Measurements from ENCODE around the gene KIRREL2. TPM values are rescaled to one million over a fixed set of nuclear protein-coding genes. Genes with fewer than 3 reads are reported as not detected.
A peak's percentile ranks its signal among the peaks of the same experiment; 100 is the strongest.

The KIRREL2 gene
- total and polyA plus RNA-seq, 9 of the 15 experiments (the other 6 are each of a cell fraction or from before 2014, with no cell fraction given): 0.01 to 0.12 (median 0.09) TPM; not detected in 4

DNA sequence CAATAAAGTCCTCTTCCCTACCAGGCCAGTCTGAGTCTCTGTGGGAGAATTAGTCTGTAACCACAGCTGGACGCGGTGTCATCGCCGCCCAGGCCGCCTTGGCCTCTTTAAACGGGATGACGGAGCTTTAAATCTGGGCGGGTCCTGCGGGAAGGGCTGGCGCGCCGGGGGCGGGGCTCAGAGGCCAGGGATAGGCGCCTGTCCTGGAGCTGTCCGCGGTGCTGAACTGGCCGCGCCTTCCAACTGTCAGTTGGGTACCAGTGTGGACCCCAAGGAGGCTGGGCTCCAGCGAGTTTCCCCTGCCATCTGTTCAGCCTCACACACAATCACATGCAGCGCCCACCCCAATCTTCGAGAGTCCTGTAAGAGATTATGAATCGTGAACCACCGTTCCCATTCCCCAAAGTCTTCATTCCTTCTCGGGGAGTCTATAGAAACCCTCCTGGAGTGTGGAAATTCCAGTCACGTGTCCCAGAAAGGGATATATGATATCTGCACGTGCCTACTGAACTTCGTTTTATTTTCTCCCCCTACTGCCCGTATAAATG is 23.1 kb downstream of the KIRREL2 start (continued):
- TF ChIP-seq ZNF431 (CRISPR knock-in tag; IDR thresholded peaks at IDR 0.05): peak; percentile 66; the same call in 1 of the 2 replicates
- TF ChIP-seq POLR3G (IDR thresholded peaks at IDR 0.05; ENCODE audit: extremely low read depth, insufficient read length, insufficient replicate concordance): no peak
- TF ChIP-seq ZNF318 (IDR thresholded peaks at IDR 0.05; ENCODE audit: borderline replicate concordance in 1 of 2, low read depth in 1 of 2): no peak
- no peak for TF ChIP-seq ZNF134 (CRISPR knock-in tag; conservative IDR thresholded peaks at IDR 0.05)
- no peak for TF ChIP-seq BDP1 (IDR thresholded peaks at IDR 0.05; ENCODE audit: insufficient read depth, insufficient read length)
- no peak for TF ChIP-seq BRF1 (IDR thresholded peaks at IDR 0.05; ENCODE audit: borderline replicate concordance, extremely low read depth, insufficient read length)
- TF ChIP-seq, protein P1, sequence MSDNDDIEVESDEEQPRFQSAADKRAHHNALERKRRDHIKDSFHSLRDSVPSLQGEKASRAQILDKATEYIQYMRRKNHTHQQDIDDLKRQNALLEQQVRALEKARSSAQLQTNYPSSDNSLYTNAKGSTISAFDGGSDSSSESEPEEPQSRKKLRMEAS (CRISPR knock-in tag; IDR thresholded peaks at IDR 0.05): peak; percentile 76
- TF ChIP-seq TSC22D4 (tag; IDR thresholded peaks at IDR 0.05): no peak
- no peak for TF ChIP-seq ZBED1 (IDR thresholded peaks at IDR 0.05)
- no peak for TF ChIP-seq ZNF655 (CRISPR knock-in tag; IDR thresholded peaks at IDR 0.05)
- peak; percentile 90 for TF ChIP-seq PRMT5 (CRISPR knock-in tag; IDR thresholded peaks at IDR 0.05)
- TF ChIP-seq FOXA3 (CRISPR knock-in tag; conservative IDR thresholded peaks at IDR 0.05 in 1 of 2, IDR thresholded peaks at IDR 0.05 in 1 of 2): peak in 1 of 2 experiments; percentile 62; a peak in 1 of 4 replicates
- TF ChIP-seq JUN (IDR thresholded peaks at IDR 0.05; ENCODE audit: borderline replicate concordance, low read depth, low read length): peak; percentile 49; the same call in 1 of the 2 replicates
- TF ChIP-seq JUN (CRISPR knock-in tag; IDR thresholded peaks at IDR 0.05; ENCODE audit: borderline replicate concordance): no peak
- 0 out of 2 replicates have a peak, but pooled peaks have one; percentile 36 for TF ChIP-seq ZNF175 (CRISPR knock-in tag; IDR thresholded peaks at IDR 0.05; ENCODE audit: low read depth)
- peak; percentile 83 for TF ChIP-seq GABPB1 (CRISPR knock-in tag; IDR thresholded peaks at IDR 0.05)
